ENCODE results near the gene MARK3.

Gene MARK3

GRCh38 chr14:103534576-103535061, 149.4 kb downstream of the MARK3 start:
- H3K4me3 ChIP-seq (replicated peaks; ENCODE audit: insufficient read depth, low read length): no peak overlapping the region
- peaks cover 12% of the 10 kb centered on the region for H3K27me3 ChIP-seq (ENCODE audit: insufficient read depth, poor library complexity, severe bottlenecking)
- no peak overlapping the region for H3K27ac ChIP-seq (replicated peaks)
- no peak for DNase-seq (ENCODE audit: low read depth in 1 of 2, low spot score in 1 of 2)
- TF ChIP-seq SPI1 (IDR thresholded peaks at IDR 0.05; ENCODE audit: borderline replicate concordance, low read depth) (no peak), REST (IDR thresholded peaks at IDR 0.05; ENCODE audit: insufficient replicate concordance, low read depth) (no peak), CTCF (IDR thresholded peaks at IDR 0.05; ENCODE audit: insufficient read depth, low read length) (no peak), GABPA (IDR thresholded peaks at IDR 0.05; ENCODE audit: low read depth) (no peak), POLR2AphosphoS5 (IDR thresholded peaks at IDR 0.05; ENCODE audit: low read depth) (no peak)

GRCh38 chr14:103535081-103535890, 150.1 kb downstream of the MARK3 start:
- no peak for DNase-seq (ENCODE audit: low read depth in 1 of 2, low spot score in 1 of 2)
- H3K4me3 ChIP-seq (replicated peaks; ENCODE audit: insufficient read depth, low read length): no peak overlapping the region
- H3K27ac ChIP-seq (replicated peaks): no peak overlapping the region
- no peak for TF ChIP-seq REST (IDR thresholded peaks at IDR 0.05; ENCODE audit: insufficient replicate concordance, low read depth)
- TF ChIP-seq POLR2AphosphoS5 (IDR thresholded peaks at IDR 0.05; ENCODE audit: low read depth): 0 out of 2 replicates have a peak, but pooled peaks have one; percentile 12
- H3K27me3 ChIP-seq (ENCODE audit: insufficient read depth, poor library complexity, severe bottlenecking): peaks cover 17% of the 10 kb centered on the region

- Histone ChIP-seq H3K4me3 (replicated peaks; ENCODE audit: insufficient read depth, low read length) (no peak overlapping the region), H3K27ac (replicated peaks) (no peak overlapping the region), H3K27me3 (ENCODE audit: insufficient read depth, poor library complexity, severe bottlenecking) (peaks cover 19% of the 10 kb centered on the region)
- DNase-seq (ENCODE audit: low read depth in 1 of 2, low spot score in 1 of 2): no peak
- TF ChIP-seq POLR2AphosphoS5 (IDR thresholded peaks at IDR 0.05; ENCODE audit: low read depth): peak; percentile 4; the same call in 1 of the 2 replicates
- TF ChIP-seq SPI1 (IDR thresholded peaks at IDR 0.05; ENCODE audit: borderline replicate concordance, low read depth): no peak
These were observed 150.8 kb downstream of the MARK3 start for GRCh38 chr14:103535891-103536565.

- no peak overlapping the region for H3K4me3 ChIP-seq (replicated peaks; ENCODE audit: insufficient read depth, low read length)
- no peak overlapping the region for H3K27ac ChIP-seq (replicated peaks)
- H3K27me3 ChIP-seq (ENCODE audit: insufficient read depth, poor library complexity, severe bottlenecking): peaks cover 19% of the 10 kb centered on the region
- TF ChIP-seq GABPA (IDR thresholded peaks at IDR 0.05; ENCODE audit: low read depth) (no peak), POLR2AphosphoS5 (IDR thresholded peaks at IDR 0.05; ENCODE audit: low read depth) (0 out of 2 replicates have a peak, but pooled peaks have one; percentile 5), CTCF (IDR thresholded peaks at IDR 0.05; ENCODE audit: insufficient read depth, low read length) (no peak), REST (IDR thresholded peaks at IDR 0.05; ENCODE audit: insufficient replicate concordance, low read depth) (no peak)
- DNase-seq (ENCODE audit: low read depth in 1 of 2, low spot score in 1 of 2): no peak
These were observed 151.5 kb downstream of the MARK3 start for GRCh38 chr14:103536693-103537092.

Data from HL-60 (cell line).